IMR-90 (cell line): ENCODE measurements around the gene LINC01488. TPM values are rescaled to one million over a fixed set of nuclear protein-coding genes. Genes with fewer than 3 reads are reported as not detected.

Source experiments
- ATAC-seq: fragments of 200-7000 bp; cut with Tn5 transposase; 2 replicates; pipeline ENCODE4 v1.9.1; 2020; ENCODE audit warnings: low read depth, mild to moderate bottlenecking, moderate library complexity
- BruUV-seq: library from RNA; stranded (reverse); fragments of 400-500 nt; replicated peaks from 2 replicates; lab custom pipeline; 2021; lab: Mats Ljungman, UMichigan
- CTCF ChIA-PET: fragments of 300-600 bp; formaldehyde crosslinking; extraction: SDS; loops from one replicate; lab custom pipeline; 2021; ENCODE audit warnings: antibody characterized with exemption; lab: Yijun Ruan, JAX
- POLR2A ChIA-PET: fragments of 300-600 bp; sonication (Branson Sonifier 250); formaldehyde crosslinking; loops from one replicate; lab custom pipeline; 2022; ENCODE audit warnings: antibody characterized with exemption; ENCODE audit not compliant: unreplicated experiment; lab: Charles Lee
- DNase-seq: peaks from one replicate; pipeline ENCODE4 v3.0.0; 2013
- H2AFZ ChIP-seq: replicated peaks from 2 replicates; pipeline ENCODE3; 2013; ENCODE audit warnings: low read length, mild to moderate bottlenecking; ENCODE audit not compliant: poor library complexity
- H2AK5ac ChIP-seq: 2 replicates; pipeline ENCODE4 v1.6.1; 2013; ENCODE audit warnings: low read depth, low read length, inconsistent platforms
- H2AK9ac ChIP-seq: replicated peaks from 2 replicates; pipeline ENCODE3; 2013; ENCODE audit warnings: mild to moderate bottlenecking, low read depth, low read length, moderate library complexity; ENCODE audit not compliant: poor library complexity
- H2BK120ac ChIP-seq: 2 replicates; pipeline ENCODE4 v1.6.1; 2013; ENCODE audit warnings: low read depth, low read length, inconsistent platforms
- H2BK15ac ChIP-seq: 3 replicates; pipeline ENCODE4 v1.6.1; 2013; ENCODE audit warnings: low read depth, low read length, inconsistent platforms
- H2BK20ac ChIP-seq: 2 replicates; pipeline ENCODE4 v1.6.1; 2013; ENCODE audit warnings: low read depth, mild to moderate bottlenecking, inconsistent platforms, low read length, moderate library complexity
- H2BK5ac ChIP-seq: 2 replicates; pipeline ENCODE4 v1.6.1; 2013; ENCODE audit warnings: mild to moderate bottlenecking, low read depth, low read length, inconsistent platforms; ENCODE audit not compliant: poor library complexity, severe bottlenecking
- H3K14ac ChIP-seq: replicated peaks from 2 replicates; pipeline ENCODE4 v1.6.1; 2013; ENCODE audit warnings: low read depth, low read length, inconsistent platforms
- H3K18ac ChIP-seq: 2 replicates; pipeline ENCODE4 v1.6.1; 2013; ENCODE audit warnings: low read depth, low read length, control low read depth
- H3K23ac ChIP-seq: 2 replicates; pipeline ENCODE4 v1.6.1; 2013; ENCODE audit warnings: low read depth, low read length, inconsistent platforms
- H3K27ac ChIP-seq: 2 replicates; pipeline ENCODE4 v1.5.1; 2013; ENCODE audit warnings: mild to moderate bottlenecking, control low read depth, low read length; ENCODE audit not compliant: insufficient read depth
- H3K27me3 ChIP-seq: 2 replicates; pipeline ENCODE4 v1.6.1; 2013; ENCODE audit warnings: low read length; ENCODE audit not compliant: control insufficient read depth, insufficient read depth
- H3K36me3 ChIP-seq: 2 replicates; pipeline ENCODE4 v1.6.1; 2013; ENCODE audit warnings: low read length, mixed read lengths; ENCODE audit not compliant: control insufficient read depth, insufficient read depth
- H3K4ac ChIP-seq: 2 replicates; pipeline ENCODE4 v1.6.1; 2013; ENCODE audit warnings: low read depth, low read length, inconsistent platforms
- H3K4me1 ChIP-seq: 2 replicates; pipeline ENCODE4 v1.6.1; 2013; ENCODE audit warnings: low read length, mixed read lengths; ENCODE audit not compliant: control insufficient read depth, insufficient read depth
- H3K4me2 ChIP-seq: 2 replicates; pipeline ENCODE4 v1.6.1; 2013; ENCODE audit warnings: low read depth, mild to moderate bottlenecking, control low read depth, low read length, moderate library complexity
- H3K4me3 ChIP-seq: 2 replicates; pipeline ENCODE4 v1.5.1; 2013; ENCODE audit warnings: low read depth, mild to moderate bottlenecking, control low read depth, low read length, moderate library complexity; ENCODE audit not compliant: insufficient read depth
- H3K56ac ChIP-seq: 2 replicates; pipeline ENCODE4 v1.6.1; 2013; ENCODE audit warnings: low read length, inconsistent platforms; ENCODE audit not compliant: insufficient read depth; ENCODE audit errors: extremely low read depth
- H3K79me1 ChIP-seq, 2 experiments: 2 replicates each; pipeline ENCODE4 v1.6.1; 2013; ENCODE audit warnings: low read length in 2 of 2, inconsistent platforms in 1 of 2, low read depth in 1 of 2
- H3K9ac ChIP-seq: 2 replicates; pipeline ENCODE4 v1.6.1; 2013; ENCODE audit warnings: low read depth, low read length, control low read depth
- H3K9me1 ChIP-seq: 2 replicates; pipeline ENCODE4 v1.6.1; 2013; ENCODE audit warnings: low read length, inconsistent platforms; ENCODE audit not compliant: insufficient read depth
- H3K9me3 ChIP-seq: 2 replicates; pipeline ENCODE4 v1.6.1; 2013; ENCODE audit warnings: low read length; ENCODE audit not compliant: control insufficient read depth, insufficient read depth
- H4K20me1 ChIP-seq: 2 replicates; pipeline ENCODE4 v1.6.1; 2013; ENCODE audit warnings: low read length, inconsistent platforms; ENCODE audit not compliant: insufficient read depth
- H4K5ac ChIP-seq: 2 replicates; pipeline ENCODE4 v1.6.1; 2013; ENCODE audit warnings: mild to moderate bottlenecking, low read depth, low read length, control low read depth
- H4K8ac ChIP-seq, 2 experiments: 2 replicates each; pipeline ENCODE4 v1.6.1; 2013; ENCODE audit warnings: low read depth in 2 of 2, low read length in 2 of 2, control low read depth in 1 of 2, inconsistent platforms in 1 of 2
- H4K91ac ChIP-seq: 2 replicates; pipeline ENCODE4 v1.6.1; 2013; ENCODE audit warnings: low read depth, low read length, inconsistent platforms; ENCODE audit not compliant: insufficient read depth
- RCOR1 ChIP-seq: IDR thresholded peaks from 2 replicates; pipeline ENCODE4 v1.6.1; 2012; ENCODE audit warnings: mild to moderate bottlenecking, low read length, improper control_type of control experiment; ENCODE audit not compliant: insufficient replicate concordance
- RFX5 ChIP-seq: IDR thresholded peaks from 2 replicates; pipeline ENCODE4 v1.8.0; 2012; ENCODE audit warnings: low read depth, mild to moderate bottlenecking, low read length, moderate library complexity
- WGBS, 2 experiments: methylation state at CpG; one replicate each; pipeline versions ENCODE4 v1.1.5 to v1.1.7; 2013; ENCODE audit warnings: missing lambda C conversion rate in 2 of 2; ENCODE audit not compliant: insufficient read length in 1 of 2; ENCODE audit errors: extremely low coverage in 2 of 2; 5-methylcytosine and 5-hydroxymethylcytosine counted together
- dilution Hi-C: fragments of 300-500 bp; cut with HindIII; formaldehyde crosslinking; loops from one replicate; pipeline ENCODE4 v1.14.3; 2018; ENCODE audit warnings: low sequenced_read_pairs; ENCODE audit not compliant: unreplicated experiment
- in situ Hi-C: fragments of 300-500 bp; cut with MboI; formaldehyde crosslinking; loops from 3 replicates; pipeline ENCODE4 v1.14.3; 2019; ENCODE audit warnings: low sequenced_read_pairs, inconsistent platforms, mixed read lengths
- intact Hi-C: fragments of 100-400 bp; cut with micrococcal nuclease; formaldehyde crosslinking; loops from 2 replicates; pipeline ENCODE4 v1.10.0; 2022
- polyA plus RNA-seq, 3 experiments: library from polyadenylated mRNA; depleted of rRNA; stranded (reverse); fragments of >200 nt; gene quantifications; 2 replicates each; pipeline ENCODE4 v1.2.3, GENCODE V29; 2012; ENCODE audit warnings: low replicate concordance in 1 of 3
- total RNA-seq: library from RNA; depleted of rRNA; stranded (reverse); fragments of >200 nt; gene quantifications from 2 replicates; pipeline ENCODE4 v1.2.3, GENCODE V29; 2012

LINC01488 gene
- total and polyA plus RNA-seq, 2 of the 4 experiments (the other 2 are of a cell fraction) = not detected

DNA sequence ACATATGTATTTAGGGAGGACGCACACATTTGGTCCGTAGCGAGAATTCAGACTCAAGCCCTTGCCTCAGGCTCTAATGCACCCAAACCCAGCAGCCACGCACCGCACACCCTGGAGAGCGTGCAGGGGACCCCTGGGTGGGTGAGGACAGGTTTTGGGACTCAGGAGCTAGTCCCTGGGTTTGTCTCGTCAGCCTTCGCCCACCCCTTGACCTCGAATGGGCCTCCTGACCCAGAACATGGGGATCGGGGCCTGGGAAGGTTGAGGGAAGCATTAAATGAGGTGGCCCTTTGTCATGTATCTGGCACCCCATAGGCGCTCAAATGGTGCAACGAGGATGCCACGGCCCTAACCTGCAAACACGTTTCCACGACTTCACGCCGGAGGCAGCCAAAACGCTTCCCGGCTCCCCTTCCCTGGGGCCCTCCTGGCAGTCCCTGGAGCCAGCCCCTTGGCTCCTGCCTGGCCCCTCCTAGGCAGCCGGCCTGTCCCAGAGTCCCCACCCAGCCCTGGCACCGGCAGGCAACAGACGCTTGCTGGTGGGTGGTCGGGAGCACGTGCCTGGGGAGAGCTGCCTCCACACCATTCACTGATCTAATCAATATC is 5.5 kb upstream of the LINC01488 start:
- H2AK5ac ChIP-seq = no peak overlapping the region
- no peaks in the 10 kb centered on the region for H3K79me1 ChIP-seq
- no peak overlapping the region for H3K9ac ChIP-seq
- no peak overlapping the region for H2BK120ac ChIP-seq
- no peak overlapping the region for H2BK15ac ChIP-seq
- H3K9me3 ChIP-seq = peaks cover 11% of the 10 kb centered on the region
- H2AFZ ChIP-seq = no peak overlapping the region
- no peak overlapping the region for H2AK9ac ChIP-seq
- ATAC-seq (no peak), DNase-seq (no peak)
- no peak overlapping the region for H3K4me3 ChIP-seq
- intact Hi-C loops (no loop called here), dilution Hi-C loops (no loop called here), in situ Hi-C loops (no loop called here)
- H3K4ac ChIP-seq = no peak overlapping the region
- 0 out of 2 replicates have a peak, but pooled peaks cover 1% of the 10 kb centered on the region for H3K27me3 ChIP-seq
- WGBS, 2 experiments = 54% methylated on average over 4 of the region's 24 CpGs; no CpG with 5 or more reads in 1 of the 2 experiments
- TF ChIP-seq RCOR1 (no peak), RFX5 (no peak)
- no peaks in the 10 kb centered on the region for H3K9me1 ChIP-seq
- no peak overlapping the region for H3K18ac ChIP-seq
- no peak overlapping the region for H3K23ac ChIP-seq
- H3K4me2 ChIP-seq = no peak overlapping the region
- H2BK20ac ChIP-seq = no peak overlapping the region
- H3K14ac ChIP-seq = no peak overlapping the region
- no peaks in the 10 kb centered on the region for H4K20me1 ChIP-seq
- H3K27ac ChIP-seq = no peak overlapping the region
- no peak overlapping the region for H4K91ac ChIP-seq
- H3K4me1 ChIP-seq = peaks cover 2% of the 10 kb centered on the region; the same call in 1 of the 2 replicates
- H3K36me3 ChIP-seq = no peaks in the 10 kb centered on the region
- H3K56ac ChIP-seq = no peak overlapping the region
- H4K8ac ChIP-seq = no peak overlapping the region
- ChIA-PET CTCF (no interaction called here), POLR2A (no interaction called here)
- no peak overlapping the region for H2BK5ac ChIP-seq
- BruUV-seq = no TSS peak
- no peak overlapping the region for H4K5ac ChIP-seq
